HuH-7.5 (cell line): ENCODE results near the gene TMEM200A.

ENCODE experiments used
- DNase-seq: peaks from one replicate; pipeline ENCODE4 v3.0.0; 2011; ENCODE audit warnings: low spot score

The TMEM200A gene

GRCh38 chr6:130489514-130489913, 123.7 kb downstream of the TMEM200A start:
- DNase-seq: no peak
